HG02610 (cell line): ENCODE results near the gene KRTAP12-2.
"Not testable (repeated sequence)": the region's sequence is repeated elsewhere in the genome, so short reads cannot be mapped to it uniquely, and the experiment has no call there.

Experiments used
- ATAC-seq: cut with Tn5 transposase; IDR thresholded peaks from one replicate; pipeline ENCODE4 v1.9.1; 2021; ENCODE audit warnings: mild to moderate bottlenecking, moderate library complexity; ENCODE audit not compliant: unreplicated experiment

The KRTAP12-2 gene

DNA sequence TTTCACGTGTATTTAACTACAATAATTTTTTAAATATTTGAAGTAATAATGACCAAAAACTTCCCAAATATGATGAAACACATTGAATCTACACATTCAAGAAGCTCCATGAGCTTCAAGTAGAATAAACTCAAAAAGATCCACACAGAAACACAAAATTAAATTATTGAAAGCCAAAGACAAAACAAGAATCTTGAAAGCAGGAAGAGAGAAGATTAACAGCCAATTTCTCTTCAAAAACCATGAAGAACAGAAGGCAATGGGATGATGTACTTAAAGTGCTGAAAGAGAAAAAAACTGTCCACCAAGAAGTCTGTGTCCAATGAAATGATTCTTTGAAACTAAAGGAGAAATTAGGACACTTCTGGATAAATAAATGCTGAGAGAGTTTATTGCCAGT lies 34.7 kb downstream of the KRTAP12-2 start:
- ATAC-seq = no peak

DNA sequence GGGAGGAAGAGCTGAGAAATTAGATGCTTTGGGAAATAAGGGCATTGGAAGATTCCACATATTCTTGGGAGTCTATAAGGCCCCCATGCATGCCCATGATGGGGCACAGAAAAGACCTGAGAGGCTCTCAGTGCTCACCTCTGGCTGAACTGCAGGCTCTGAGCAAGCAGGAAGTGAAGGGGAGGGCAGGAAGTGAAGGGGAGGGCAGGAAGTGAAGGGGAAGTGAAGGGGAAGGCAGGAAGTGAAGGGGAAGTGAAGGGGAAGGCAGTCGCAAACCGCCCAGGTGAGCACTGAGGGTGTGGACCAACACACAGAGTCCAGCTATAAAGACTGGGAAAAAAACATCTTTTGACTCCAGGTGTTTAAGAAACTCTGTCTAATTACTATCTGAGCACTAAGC lies 36.3 kb downstream of the KRTAP12-2 start:
- no peak for ATAC-seq

GRCh38 chr21:44628707-44629391 lies 37.9 kb downstream of the KRTAP12-2 start:
- ATAC-seq = no peak

DNA sequence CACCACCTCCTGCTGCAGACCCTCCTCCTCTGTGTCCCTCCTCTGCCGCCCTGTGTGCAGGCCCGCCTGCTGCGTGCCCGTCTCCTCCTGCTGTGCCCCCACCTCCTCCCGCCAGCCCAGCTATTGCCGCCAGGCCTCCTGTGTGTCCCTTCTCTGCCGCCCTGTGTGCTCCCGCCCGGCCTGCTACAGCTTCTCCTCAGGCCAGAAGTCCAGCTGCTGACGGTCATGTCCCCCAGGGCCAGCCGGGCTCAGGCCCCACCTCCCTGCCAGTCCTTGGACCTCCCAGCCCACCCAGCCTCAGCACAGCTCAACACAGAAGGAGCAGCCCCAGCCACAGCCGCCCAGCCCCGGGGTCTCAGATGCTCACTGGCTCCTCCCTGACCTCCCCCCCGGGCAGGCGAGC lies 38.9 kb downstream of the KRTAP12-2 start:
- not testable (repeated sequence) for ATAC-seq

GRCh38 chr21:44627181-44627822 lies 39.4 kb downstream of the KRTAP12-2 start:
- not testable (repeated sequence) for ATAC-seq

- ATAC-seq = no peak
Measured at GRCh38 chr21:44626673-44627143, 40.0 kb downstream of the KRTAP12-2 start, which contains the start of gene KRTAP10-9. KRTAP10-9 (plus strand) TSS chr21:44627093; CDS start chr21:44627172, 79 bp downstream.

DNA sequence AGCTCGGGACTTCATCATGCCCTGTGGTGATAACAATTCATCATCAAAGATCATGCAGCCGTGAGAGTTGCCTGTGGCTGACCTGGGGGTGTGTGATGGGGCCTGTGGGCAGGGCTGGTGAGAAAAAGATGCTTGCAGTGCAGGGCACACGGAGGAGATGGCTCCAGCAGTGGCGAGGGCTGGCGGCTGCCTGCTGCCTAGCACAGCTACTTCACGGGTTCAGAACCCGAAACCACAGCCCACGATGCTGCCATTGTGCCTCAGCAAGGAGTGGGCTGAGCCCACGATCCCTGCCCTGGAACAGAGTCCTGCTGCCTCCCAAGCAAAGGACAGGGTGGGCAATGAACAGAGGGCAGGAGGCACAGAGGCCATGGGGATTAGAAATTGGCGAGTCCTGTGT lies 40.5 kb downstream of the KRTAP12-2 start:
- no peak for ATAC-seq

GRCh38 chr21:44625756-44626155 lies 41.0 kb downstream of the KRTAP12-2 start:
- ATAC-seq = no peak

GRCh38 chr21:44623575-44623974 lies 43.2 kb downstream of the KRTAP12-2 start:
- no peak for ATAC-seq

GRCh38 chr21:44619886-44620285 lies 46.8 kb downstream of the KRTAP12-2 start:
- ATAC-seq = no peak

DNA sequence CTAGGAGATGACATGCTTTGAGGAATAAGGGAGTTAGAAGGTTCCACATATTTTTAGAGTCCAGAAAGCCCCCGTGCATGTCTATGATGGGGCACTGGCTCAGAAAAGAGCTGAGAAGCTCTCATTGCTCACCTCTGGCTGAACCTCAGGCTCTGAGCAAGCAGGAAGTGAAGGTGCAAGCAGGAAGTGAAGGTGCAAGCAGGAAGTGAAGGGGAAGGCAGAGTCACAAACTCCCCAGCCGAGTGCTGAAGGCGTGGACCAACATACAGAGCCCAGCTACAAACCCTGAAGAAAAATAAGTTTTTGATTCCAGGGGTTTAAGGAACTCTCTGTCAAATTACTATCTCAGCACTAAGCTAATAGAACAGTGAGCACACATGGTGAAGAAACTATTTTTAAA lies 47.8 kb downstream of the KRTAP12-2 start:
- ATAC-seq = no peak

DNA sequence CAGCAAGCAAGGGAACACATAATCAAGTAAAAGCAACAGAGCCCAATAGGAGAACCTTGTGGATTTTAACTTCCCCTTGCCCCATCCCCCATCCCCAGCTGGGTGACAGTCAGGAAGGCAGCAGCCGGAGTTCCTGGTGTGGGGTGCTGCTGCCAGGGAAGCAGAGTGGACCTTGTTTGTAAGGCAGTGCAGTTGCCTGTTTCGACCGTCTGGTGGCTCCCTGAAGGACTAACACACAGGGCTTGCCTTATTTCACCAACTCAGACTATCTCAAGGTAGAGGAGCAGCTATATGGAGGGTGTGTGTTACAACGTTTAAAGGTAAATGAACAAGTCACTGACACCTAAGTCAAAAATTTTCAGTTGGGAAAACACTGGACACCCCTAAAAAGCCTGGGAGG lies 48.2 kb downstream of the KRTAP12-2 start:
- no peak for ATAC-seq

DNA sequence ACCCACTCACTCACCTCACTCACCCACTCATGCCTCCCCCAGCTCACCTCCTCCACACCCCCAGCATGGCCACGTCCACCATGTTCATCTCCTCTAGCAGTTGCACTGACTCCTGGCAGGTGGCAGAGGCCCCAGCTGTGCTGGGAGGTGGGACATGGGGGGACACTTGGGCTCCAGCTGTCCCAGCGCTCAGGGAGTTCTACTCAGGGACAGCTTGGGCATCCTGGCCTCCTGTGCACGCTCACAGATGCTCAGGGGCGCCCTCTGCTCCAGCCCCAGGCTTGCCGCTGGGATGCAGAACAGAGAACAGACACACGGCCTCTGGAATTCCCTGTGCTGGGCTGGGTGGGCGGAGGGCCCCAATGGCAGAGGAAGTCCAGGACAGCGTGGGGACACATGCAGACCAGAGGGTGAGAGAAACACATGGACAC lies 49.6 kb downstream of the KRTAP12-2 start:
- no peak for ATAC-seq

- ATAC-seq = no peak
Measured at GRCh38 chr21:44616591-44616926, 50.2 kb downstream of the KRTAP12-2 start.
